Pancreas (tissue), 10 donors: ENCODE data around the gene HSPB7. TPM values are rescaled to one million over a fixed set of nuclear protein-coding genes. Genes with fewer than 3 reads are reported as not detected.
"Not testable (repeated sequence)": the region's sequence is repeated elsewhere in the genome, so short reads cannot be mapped to it uniquely, and the experiment has no call there.

Experiments
- ATAC-seq, 4 donors: fragments of 200-7000 bp; cut with Tn5 transposase; one replicate each; pipeline versions ENCODE4 v1.8.0 to v1.9.1; 2020; ENCODE audit warnings: mild to moderate bottlenecking in 4 of 4, moderate library complexity in 4 of 4
- DNase-seq, 6 donors: peaks; one replicate each; pipeline ENCODE4 v3.0.0-alpha.2; 2020
- FAIRE-seq: peaks from 2 replicates; lab custom pipeline; 2012; peaks lifted over from hg19 to GRCh38; lab: Jason Lieb, UNC
- H3K27ac ChIP-seq, 4 donors: fragments of 200-600 bp; sonication (generic); 1 replicate in 3 of 4; 2 replicates in 1 of 4; pipeline versions ENCODE4 v1.5.0 to v1.8.0; 2020
- H3K27me3 ChIP-seq, 4 donors: fragments of 200-600 bp; one replicate each; pipeline ENCODE4 v1.8.0; 2021
- H3K36me3 ChIP-seq, 3 donors: fragments of 200-600 bp; sonication (generic) in 1 of 3; one replicate each; pipeline versions ENCODE4 v1.5.0 to v1.8.0; 2020 to 2021
- H3K4me1 ChIP-seq, 3 donors: fragments of 200-600 bp; one replicate each; pipeline ENCODE4 v1.8.0; 2021
- H3K4me3 ChIP-seq, 4 donors: fragments of 200-600 bp; sonication (generic) in 2 of 4; one replicate each; pipeline versions ENCODE4 v1.5.0 to v1.8.0; 2020 to 2021
- H3K9me3 ChIP-seq, 4 donors: fragments of 200-600 bp; one replicate each; pipeline ENCODE4 v1.8.0; 2021
- WGBS, 2 donors: extraction: QIAGEN DNeasy Blood & Tissue Kit; methylation state at CpG; one replicate each; pipeline ENCODE4 v1.1.7; 2013; 5-methylcytosine and 5-hydroxymethylcytosine counted together
- intact Hi-C, 3 donors: fragments of 100-400 bp; cut with DNase I; formaldehyde crosslinking; loops; one replicate each; pipeline versions ENCODE4 v1.11.1 to v1.14.2; 2022
- polyA plus RNA-seq, 2 donors: library from polyadenylated mRNA; stranded (reverse); fragments of 200-250 nt; gene quantifications; one replicate each; pipeline ENCODE4 v1.2.3, GENCODE V29; 2013
- total RNA-seq, 6 donors: library from RNA; stranded (reverse); fragmentation: NEBNext Ultra II Directional in 4 of 6; extraction: Animal tissue kit (Norgen Biotek cat#: 25700) in 4 of 6; gene quantifications; one replicate each; pipeline versions ENCODE4 v1.2.1 to v1.2.4, GENCODE V29; 2021 to 2023
- TF ChIP-seq, protein P1 (sequence below), 4 donors: fragments of 200-600 bp; sonication (generic) in 3 of 4; IDR thresholded peaks; one replicate each; pipeline versions ENCODE4 v1.5.0 to v1.8.0; 2021; ENCODE audit warnings: antibody characterized with exemption in 4 of 4
- donor health status: healthy with polysubstance abuse.
- donor health status: DM: no; HTN: no; CAD: no; lungs with moderate emphysema.
- donor health status: DM: no; HTN: no; CAD: no.
- donor health status: control.
- donor health status: control.
- donor health status: Bipolar disorder and iron deficiency.
- donor health status: DM: yes; HTN: yes; CAD: no.
- donor health status: DM: no; HTN: no; CAD: no.
- donor health status: DM: no; HTN: no; CAD: no.
- donor health status: DM: yes; HTN: yes; CAD: no.

HSPB7 gene
- total and polyA plus RNA-seq, 8 donors, result 0.65 to 10.9 (median 2.2) TPM

GRCh38 chr1:15981679-15982078 is 36.2 kb downstream of the HSPB7 start:
- ATAC-seq, result no peak
- H3K27me3 ChIP-seq, result no peaks in the 10 kb centered on the region
- intact Hi-C loops, result no loop called here
- WGBS, 2 donors, result 72 to 78% methylated on average over 3 of the region's 3 CpGs
- H3K36me3 ChIP-seq, result no peaks in the 10 kb centered on the region
- H3K27ac ChIP-seq, result no peak overlapping the region
- H3K4me1 ChIP-seq, result no peaks in the 10 kb centered on the region
- TF ChIP-seq, protein P1, sequence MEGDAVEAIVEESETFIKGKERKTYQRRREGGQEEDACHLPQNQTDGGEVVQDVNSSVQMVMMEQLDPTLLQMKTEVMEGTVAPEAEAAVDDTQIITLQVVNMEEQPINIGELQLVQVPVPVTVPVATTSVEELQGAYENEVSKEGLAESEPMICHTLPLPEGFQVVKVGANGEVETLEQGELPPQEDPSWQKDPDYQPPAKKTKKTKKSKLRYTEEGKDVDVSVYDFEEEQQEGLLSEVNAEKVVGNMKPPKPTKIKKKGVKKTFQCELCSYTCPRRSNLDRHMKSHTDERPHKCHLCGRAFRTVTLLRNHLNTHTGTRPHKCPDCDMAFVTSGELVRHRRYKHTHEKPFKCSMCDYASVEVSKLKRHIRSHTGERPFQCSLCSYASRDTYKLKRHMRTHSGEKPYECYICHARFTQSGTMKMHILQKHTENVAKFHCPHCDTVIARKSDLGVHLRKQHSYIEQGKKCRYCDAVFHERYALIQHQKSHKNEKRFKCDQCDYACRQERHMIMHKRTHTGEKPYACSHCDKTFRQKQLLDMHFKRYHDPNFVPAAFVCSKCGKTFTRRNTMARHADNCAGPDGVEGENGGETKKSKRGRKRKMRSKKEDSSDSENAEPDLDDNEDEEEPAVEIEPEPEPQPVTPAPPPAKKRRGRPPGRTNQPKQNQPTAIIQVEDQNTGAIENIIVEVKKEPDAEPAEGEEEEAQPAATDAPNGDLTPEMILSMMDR (IDR thresholded peaks at IDR 0.05), result no peak
- FAIRE-seq, result no peak
- no peak overlapping the region for H3K4me3 ChIP-seq
- H3K9me3 ChIP-seq, result no peaks in the 10 kb centered on the region
- DNase-seq, result no peak

GRCh38 chr1:15977947-15978346 is 39.9 kb downstream of the HSPB7 start:
- WGBS, 2 donors, result 84 to 90% methylated on average over 4 of the region's 4 CpGs
- DNase-seq, H3K27ac ChIP-seq, H3K27me3 ChIP-seq, FAIRE-seq, H3K4me1 ChIP-seq, H3K9me3 ChIP-seq, H3K4me3 ChIP-seq, intact Hi-C loops, ATAC-seq, H3K36me3 ChIP-seq: not testable (repeated sequence)

DNA sequence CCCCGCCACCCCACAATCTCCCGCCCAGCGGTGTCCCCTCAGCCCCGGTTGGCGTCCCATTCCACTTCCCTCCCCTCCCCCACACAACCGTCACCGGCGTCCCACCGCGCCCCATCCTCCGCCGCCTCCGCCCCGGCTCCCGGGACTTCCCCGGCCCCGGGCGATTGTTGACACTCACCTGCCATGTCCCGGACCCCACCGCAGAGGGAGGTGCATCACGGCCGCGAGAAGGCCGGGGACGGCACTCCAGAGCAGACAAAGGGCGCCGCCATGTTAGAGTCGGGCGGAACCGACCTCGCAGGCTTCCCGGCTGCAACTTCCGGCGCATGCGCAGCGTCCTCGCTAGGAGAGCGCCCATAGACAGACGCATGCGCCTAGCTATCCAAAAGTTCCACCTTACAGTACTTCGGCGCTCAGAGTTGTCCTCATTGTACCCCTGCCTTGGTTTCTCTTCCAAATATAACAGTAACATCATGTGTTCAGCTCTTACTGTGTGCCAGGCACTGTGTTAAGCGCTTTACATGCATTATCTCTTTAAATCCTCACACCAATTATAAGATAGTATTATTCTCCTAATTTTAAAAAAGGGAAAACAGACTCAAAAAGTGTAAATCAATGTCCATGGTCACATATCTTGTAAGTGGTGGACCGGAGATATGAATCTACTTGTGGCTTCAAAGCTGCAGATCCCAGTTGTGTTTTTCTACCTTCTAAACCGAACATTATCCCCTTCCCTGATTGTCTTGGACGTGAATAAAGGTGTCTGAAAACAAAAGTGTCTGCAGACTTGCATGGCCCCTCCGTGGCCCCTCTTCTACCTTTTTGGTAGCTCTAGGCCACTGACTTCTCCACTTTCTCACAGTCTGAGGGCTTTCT is 41.8 kb downstream of the HSPB7 start, which contains the start of gene ZBTB17:
Gene ZBTB17 (minus strand): TSS at position 297 of the 876 bp plus-strand sequence. CDS start 27,606 bp downstream, outside the sequence.
- FAIRE-seq (no peak), ATAC-seq (peak; percentile 98 to 99 (median 99)), DNase-seq (peak; percentile 88 to 99 (median 94))
- intact Hi-C loops, result no loop called here
- Histone ChIP-seq H3K36me3 (peaks cover 0 to 6% (median 2%) of the 10 kb centered on the region in 3 donors), H3K4me1 (peaks cover 7 to 9% (median 7%) of the 10 kb centered on the region in 3 donors), H3K4me3 (peak within 1 kb of the TSS; percentile 70 to 98 (median 90)), H3K27ac (peak within 1 kb of the TSS in 3 of 4 donors; percentile 42 to 59 (median 46)), H3K27me3 (no peaks in the 10 kb centered on the region), H3K9me3 (no peaks in the 10 kb centered on the region)
- TF ChIP-seq, protein P1 (IDR thresholded peaks at IDR 0.05), result no peak
- WGBS, 2 donors, result 8% methylated on average over 44 to 47 of the region's 47 CpGs

- Histone ChIP-seq H3K4me3 (peak overlapping the region; percentile 70 to 98 (median 90)), H3K27ac (peak overlapping the region in 3 of 4 donors; percentile 42 to 59 (median 46)), H3K9me3 (no peaks in the 10 kb centered on the region), H3K4me1 (peaks cover 7 to 9% (median 7%) of the 10 kb centered on the region in 3 donors), H3K27me3 (no peaks in the 10 kb centered on the region), H3K36me3 (peaks cover 0 to 6% (median 2%) of the 10 kb centered on the region in 3 donors)
- intact Hi-C loops, result no loop called here
- DNase-seq (peak in 1 of 6 donors; percentile 70), FAIRE-seq (no peak), ATAC-seq (peak; percentile 44 to 69 (median 64))
- TF ChIP-seq, protein P1 (IDR thresholded peaks at IDR 0.05), result no peak
- 1% methylated on average over 29 to 47 of the region's 47 CpGs for WGBS, 2 donors
Observed at GRCh38 chr1:15975358-15975804, 42.5 kb downstream of the HSPB7 start.

GRCh38 chr1:15974855-15975254 is 43.0 kb downstream of the HSPB7 start:
- Histone ChIP-seq H3K27me3 (no peaks in the 10 kb centered on the region), H3K36me3 (peaks cover 0 to 6% (median 2%) of the 10 kb centered on the region in 3 donors), H3K27ac (no peak overlapping the region), H3K9me3 (no peaks in the 10 kb centered on the region), H3K4me3 (peak overlapping the region; percentile 70 to 98 (median 90)), H3K4me1 (peaks cover 7 to 9% (median 7%) of the 10 kb centered on the region in 3 donors)
- TF ChIP-seq, protein P1 (IDR thresholded peaks at IDR 0.05), result no peak
- ATAC-seq (no peak), FAIRE-seq (no peak), DNase-seq (no peak)
- intact Hi-C loops, result no loop called here
- 46 to 52% methylated on average over 9 of the region's 9 CpGs for WGBS, 2 donors
